HG02798 (cell line): ENCODE results near the gene POTEC.
"Not testable (repeated sequence)": the region's sequence is repeated elsewhere in the genome, so short reads cannot be mapped to it uniquely, and the experiment has no call there.

Experiments used
- ATAC-seq: cut with Tn5 transposase; IDR thresholded peaks from one replicate; pipeline ENCODE4 v1.9.1; 2021; ENCODE audit warnings: mild to moderate bottlenecking; ENCODE audit not compliant: unreplicated experiment, poor library complexity

POTEC gene

DNA sequence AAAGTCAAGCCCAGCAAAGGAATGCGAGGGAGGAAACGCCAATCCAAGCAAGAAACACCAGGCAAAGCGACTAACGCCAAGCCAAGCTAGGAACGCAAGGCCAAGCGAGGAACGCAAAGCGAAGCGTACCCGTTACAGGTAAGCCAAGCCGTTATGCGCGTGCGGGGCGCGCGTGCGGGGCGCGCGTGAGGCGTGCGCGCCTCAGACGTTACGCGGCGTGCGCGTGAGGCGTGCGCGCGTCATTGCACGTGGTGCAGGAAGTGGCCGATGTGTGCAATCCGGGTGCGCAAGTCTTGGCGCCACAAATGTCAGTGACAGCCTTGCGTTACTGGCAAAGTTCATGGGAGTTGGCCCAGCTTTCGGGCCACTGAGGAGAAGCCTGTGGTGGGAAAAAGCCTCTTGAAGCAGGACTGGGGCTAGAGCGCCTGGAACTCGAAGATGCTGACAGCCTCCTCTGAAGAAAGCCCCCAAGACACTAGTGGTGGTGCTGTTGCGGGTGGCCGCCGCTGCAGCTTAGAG is at the start of gene POTEC:
Gene POTEC (minus strand): TSS at position 155 of the 519 bp plus-strand sequence. CDS start 454 bp downstream, outside the sequence.
- ATAC-seq = not testable (repeated sequence)

DNA sequence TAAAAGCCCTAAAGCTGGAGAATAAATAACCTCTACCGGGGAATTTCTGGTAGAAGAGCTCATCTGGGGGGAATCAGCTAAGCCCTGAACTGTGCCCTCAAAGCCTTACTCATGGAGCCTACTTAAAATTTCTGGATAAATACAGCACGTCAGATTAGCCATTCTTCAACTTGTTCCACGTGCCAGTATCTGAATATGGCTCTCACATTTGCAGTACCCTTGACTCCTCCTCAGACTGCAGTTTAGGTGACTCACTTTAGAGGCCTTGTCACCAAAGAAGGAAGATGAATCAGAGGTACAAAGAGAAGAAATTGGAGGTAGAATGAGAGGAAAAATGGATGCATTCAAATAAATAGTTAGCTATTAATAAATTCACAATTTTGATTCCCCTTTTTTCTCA is 34.6 kb upstream of the POTEC start:
- no peak for ATAC-seq

DNA sequence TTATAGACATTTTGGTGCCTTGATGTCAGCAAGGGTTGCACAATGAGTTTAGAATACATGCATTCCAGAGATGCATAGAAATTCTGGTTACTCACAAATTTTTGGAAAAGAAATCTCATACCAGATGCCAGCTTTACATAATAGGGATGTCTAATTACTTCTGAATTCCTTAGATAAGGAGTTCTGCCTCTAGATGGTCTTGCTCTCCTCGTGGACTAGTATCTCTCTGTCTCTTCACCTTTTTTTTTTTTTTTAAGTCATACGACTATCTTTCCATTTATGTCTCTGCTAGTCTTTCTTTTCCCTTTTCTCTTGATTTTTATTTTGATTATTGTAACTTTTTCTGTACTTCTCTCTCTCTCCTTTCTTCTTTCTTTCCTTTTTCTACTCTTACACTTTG is 16.1 kb upstream of the POTEC start:
- ATAC-seq = not testable (repeated sequence)

DNA sequence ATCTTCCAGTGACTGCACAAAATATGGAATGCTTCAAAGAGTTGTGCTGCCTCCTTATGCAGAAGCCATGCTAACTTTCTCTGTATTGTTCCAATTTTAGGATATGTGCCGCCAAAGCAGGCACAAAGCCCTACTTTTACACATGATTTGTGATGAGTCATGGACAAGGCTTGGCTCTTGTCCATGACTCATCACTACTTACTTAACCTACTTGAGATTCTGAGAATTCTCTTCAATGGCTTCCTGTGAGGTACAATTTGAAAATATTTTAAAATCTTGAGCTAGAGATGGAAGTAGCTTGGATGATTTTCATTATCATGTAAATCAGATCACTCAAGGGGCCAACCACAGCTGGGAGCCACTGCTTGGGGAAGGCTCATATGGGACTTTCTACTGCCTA is 11.7 kb downstream of the POTEC start:
- not testable (repeated sequence) for ATAC-seq

DNA sequence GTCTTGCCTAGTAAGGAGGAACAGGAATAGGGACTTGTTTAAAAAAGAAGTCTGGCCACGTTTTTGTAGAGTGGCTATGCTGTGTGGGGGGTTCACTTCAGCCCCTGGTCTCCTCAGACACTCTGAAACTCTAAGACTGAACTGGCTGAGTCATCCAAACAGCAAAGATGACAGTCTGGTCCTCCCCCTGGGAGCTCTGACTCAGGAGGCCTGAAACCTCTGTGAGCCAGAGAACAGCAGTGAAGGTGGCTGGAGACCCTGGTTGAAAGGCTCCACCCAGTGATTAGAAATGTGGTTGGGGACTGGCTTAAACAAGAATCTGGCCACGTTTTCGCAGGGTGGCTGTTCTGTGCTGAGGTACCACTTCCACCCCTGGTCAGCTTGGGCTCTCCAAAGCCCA is 32.7 kb downstream of the POTEC start:
- ATAC-seq = not testable (repeated sequence)

DNA sequence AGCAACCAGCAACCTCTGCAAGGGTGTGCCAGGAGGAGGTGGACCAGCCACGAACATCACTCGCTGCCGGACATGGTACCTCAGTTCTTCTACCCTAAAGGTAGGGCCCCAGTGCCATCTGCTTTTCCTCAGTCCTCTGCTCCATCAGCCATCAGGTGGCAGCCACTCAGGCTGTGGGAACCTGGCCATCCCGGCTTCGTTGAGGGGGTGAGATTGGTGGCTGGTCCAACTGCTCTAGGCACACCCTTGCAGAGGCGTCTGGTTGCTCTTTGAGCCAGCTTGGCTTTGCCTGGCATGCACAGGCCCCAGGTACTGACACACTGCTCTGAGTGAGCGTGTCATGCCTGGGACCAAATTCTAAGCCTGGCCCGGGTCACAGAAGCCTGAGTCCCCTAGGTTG is 39.7 kb downstream of the POTEC start:
- ATAC-seq = not testable (repeated sequence)

DNA sequence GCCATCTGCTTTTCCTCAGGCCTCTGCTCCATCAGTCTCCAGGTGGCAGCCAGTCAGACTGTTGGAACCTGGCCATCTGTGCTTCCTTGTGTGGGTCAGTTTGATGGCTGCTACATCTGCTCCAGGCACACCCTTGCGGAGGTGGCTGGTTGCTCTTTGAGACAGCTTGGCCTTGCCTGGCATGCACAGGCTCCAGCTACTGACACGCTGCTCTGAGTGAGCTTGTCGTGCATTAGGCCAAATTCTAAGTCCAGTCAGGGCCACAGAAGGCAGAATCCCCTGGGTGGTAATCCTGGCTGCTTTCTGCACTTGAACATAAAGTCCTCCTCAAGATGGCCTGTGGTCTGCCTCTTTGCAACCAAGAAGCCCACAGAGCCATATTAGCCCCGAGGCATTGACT is 41.5 kb downstream of the POTEC start:
- ATAC-seq = not testable (repeated sequence)

DNA sequence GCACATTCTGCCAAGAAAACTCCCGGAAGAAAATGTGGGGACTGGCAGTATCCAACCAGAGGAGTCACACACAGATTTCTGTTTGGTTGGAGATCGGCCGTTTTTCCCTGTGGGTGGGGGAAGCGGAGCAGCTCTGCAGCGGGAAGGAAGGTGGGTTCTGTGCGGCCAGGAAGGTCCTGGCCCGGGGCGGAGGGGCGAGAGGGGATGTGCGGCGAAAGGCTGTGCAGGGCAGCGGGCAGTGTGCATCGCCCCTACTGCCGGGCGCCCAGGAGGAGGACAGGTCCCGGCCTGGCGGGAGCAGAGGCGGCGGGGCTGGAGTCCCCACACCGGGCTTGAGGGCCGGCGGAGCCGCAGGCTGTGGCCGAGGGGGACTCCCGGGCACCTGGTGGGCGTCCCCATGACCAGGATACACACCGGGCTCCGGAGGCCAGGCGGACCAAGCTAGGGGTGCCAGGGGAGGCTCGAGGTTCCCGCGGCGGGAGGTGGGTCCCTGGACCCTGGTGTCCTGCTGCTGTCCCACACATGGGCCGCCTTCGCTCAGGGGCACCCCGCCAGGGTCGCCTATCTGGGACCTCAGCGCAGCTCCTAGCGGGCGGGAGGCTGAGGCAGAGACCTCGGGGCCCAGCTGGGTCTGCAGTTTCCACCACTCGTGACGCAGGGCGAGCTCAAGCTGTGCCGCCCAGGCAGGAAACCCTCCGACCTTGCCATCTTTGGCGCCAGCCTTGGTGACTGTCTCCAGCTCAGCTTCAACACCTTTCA is 54.0 kb downstream of the POTEC start:
- not testable (repeated sequence) for ATAC-seq

DNA sequence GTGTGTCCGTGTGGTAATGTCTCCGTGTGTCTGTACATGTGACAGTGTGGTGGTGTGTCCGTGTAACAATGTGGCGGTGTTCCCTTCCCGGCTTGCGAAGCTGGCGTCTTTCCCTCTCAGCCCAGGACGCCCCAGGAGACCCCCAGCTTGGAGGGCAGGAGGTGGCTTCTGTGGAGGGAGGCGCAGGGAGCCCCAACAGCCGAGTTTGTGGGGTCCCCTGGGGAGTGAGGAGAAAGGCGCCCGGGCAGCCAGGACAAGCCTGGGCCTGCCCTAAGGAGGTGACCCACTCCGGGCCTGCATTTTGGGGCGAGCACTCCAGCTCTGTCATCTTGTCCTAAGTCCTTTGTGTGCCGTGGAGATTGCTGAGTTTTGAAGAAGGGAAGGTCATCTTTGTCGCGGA is 54.6 kb downstream of the POTEC start:
- not testable (repeated sequence) for ATAC-seq

DNA sequence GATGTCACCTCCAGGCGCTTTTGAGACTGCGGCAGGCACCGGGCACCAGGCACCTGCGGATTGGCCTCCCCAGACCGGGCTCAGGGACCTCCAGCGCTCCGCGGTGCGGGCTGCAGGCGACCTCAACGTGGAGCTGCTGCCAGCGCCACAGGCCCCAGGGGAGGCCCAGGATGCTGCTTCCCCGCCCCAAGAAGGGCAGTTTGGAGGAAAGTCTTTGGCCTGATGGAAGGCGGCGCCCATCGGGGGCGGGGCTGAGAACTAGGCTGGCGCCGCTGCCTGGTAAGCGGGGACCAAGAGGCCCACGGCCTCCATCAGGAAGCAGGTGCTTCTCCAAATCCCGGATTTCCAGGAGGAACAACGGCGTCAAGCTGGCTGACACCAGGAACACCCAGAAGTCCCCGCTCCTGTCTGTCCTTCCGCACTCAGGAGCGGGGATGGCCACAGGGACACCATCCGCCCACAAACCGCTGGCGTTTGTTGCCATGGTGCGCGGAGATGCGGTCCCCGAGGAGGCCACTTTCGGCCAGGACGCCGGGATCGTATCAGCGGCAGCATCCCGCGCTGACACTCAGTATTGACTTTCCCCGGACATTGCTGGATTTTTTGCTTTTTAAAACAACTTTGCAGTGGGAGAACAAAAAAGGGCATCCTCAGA is 56.3 kb downstream of the POTEC start:
- not testable (repeated sequence) for ATAC-seq

DNA sequence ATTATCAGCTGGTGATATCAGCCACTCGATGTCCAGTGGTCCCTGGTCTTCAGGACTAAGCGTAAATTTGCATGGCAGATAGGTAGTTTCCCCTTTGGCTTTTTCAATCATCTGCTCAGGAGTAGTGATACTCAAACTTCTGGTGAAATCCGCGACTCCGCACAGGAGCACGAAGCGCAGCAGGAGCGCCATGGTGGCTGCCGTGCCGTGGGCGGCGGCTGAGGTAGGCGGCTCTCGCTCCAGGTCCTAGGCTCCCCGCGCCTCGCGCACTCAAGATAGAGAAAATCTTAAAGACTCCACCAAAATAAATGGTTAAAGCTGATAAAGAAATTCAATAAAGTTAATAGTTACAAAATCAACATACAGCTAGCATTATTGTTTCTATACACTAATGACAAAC is 64.3 kb downstream of the POTEC start:
- ATAC-seq = not testable (repeated sequence)

DNA sequence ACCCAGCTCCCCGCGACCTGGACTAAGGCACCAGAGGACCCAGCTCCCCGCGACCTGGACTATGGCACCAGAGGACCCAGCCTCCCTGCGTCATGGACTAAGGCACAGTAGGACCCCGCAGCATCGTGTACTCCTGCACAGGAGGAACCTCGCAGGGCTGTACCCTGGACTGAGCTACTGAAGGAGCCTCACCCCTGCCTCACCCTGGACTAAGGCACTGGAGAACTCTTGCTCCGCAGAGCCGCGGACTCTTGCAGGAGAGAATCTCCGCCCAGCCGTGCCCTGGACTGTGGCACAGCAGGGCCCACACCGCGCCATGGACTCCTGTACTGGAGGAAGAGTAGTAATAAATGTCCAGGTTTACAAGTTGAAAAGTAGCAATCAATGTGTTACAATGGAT is 67.9 kb downstream of the POTEC start:
- not testable (repeated sequence) for ATAC-seq

DNA sequence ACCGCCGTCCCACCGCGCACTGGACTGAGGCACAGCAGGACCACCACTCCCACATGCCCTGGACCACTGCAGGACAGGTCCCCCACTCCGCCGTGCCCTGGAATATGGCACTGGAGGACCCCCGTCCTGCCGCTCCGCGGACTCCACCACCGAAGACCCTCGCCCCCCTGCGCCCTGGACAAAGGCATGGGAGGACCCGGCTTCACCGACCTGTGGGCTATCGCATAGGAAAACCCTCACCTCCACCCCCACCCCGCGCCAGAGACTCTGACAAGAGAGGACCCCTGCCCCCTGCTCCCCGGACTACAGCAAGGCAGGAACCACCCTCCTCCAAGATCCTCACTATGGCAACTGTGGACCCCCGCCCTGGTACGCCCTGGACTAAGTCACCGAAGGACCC is 68.6 kb downstream of the POTEC start:
- not testable (repeated sequence) for ATAC-seq

DNA sequence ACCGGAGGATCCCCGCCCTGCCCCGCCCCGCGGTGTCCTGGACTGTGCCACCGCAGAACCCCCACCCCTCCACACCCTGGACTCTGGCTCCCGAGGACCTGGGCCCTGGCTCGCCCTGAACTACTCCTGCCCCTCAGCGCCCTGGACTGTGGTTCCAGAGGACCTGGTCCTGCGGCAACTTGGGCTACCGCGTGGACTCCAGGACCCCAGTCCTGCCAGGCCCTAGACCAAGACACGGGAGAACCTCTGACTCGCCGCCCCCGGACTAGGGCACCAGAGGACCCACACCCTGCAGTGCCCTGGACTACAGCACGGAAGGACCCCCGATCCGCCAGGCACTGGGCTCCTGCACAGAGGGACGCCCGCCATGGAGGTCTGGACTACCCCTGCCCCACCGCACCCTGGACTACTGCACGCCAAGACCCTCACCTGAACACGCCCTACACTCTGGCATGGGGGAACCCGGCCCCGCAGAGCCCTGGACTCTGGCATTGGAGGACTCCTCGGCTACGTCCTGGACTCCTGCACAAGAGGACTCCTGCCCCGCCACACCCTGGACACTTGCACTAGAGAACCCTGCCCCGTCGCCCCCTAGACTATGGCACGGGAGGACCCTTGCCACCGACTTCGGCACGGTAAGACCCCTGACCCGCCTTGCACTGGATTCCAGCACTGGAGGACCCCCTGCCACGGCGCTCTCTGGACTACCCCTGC is 69.2 kb downstream of the POTEC start:
- ATAC-seq = not testable (repeated sequence)

DNA sequence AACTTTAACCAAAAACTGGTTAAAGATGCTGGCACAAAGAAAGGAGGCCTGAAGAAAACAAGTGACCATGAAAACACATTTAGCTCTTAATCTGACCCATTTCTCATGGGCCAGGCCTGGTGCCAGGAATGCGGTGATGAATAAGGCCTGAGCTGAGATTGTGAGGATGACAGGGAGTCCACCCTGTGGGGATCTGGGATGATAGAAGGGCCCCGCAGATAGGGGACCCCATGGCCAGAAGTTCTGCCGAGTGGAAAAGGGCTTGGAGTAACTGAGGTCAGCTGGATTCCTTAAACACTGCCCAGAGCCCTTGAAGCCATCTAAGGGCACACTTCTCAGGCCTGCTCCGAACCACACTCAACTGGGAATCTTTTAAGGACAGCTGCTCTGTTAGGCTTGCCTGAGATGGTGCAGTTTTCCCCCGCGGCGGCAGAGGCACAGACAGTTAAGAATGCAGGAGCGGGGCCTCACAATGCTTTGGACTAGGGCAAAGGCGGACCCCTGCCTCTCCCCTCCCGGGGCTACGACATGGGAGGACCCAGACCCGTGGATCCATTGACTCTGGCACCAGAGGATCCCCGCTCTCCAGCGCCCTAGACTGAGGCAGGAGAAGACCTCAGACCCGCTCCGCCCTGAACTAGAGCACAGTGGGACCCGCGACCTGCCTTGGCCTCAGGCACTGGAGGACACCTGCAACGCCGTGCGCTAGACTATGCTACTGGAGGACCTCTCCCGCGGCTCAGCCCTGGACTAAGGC is 70.0 kb downstream of the POTEC start:
- ATAC-seq = not testable (repeated sequence)

DNA sequence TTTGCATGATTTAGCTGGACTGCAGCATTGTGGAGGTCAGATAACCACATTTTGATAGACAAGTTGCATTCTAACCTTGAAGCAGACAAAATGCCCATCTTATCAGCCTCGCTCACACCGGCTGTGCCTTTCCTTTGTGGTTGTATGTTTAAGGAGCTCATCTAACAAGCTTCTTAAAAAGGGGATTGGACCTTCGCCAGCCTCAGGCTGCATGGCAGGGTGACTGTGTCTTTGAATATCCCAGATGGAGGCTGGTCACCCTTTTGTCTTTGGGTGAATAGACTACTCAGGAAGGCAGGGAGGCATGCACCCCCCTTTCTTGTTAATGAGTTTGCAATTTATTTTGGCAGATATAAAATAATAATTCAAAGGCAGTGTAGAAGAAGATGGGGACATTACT is 72.1 kb downstream of the POTEC start:
- not testable (repeated sequence) for ATAC-seq

DNA sequence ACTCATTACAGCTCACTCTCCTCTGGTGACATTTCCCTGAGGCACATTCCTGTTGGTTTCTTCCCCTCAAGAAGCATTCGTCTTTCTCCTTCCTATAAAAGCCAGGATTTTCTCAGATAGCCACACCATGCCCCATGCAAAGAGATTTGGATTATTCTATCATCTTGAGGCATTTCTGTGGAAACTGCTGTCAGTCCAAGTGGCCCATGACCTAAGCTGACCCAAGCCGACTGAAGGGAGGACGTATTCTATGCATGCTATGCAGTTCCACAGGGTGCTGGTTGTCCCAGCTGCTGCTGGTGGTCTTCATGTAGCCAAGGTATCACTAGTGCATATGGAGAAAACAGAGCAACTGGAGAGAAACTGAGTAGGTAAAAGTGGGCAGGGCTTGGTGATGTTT is 73.0 kb downstream of the POTEC start:
- not testable (repeated sequence) for ATAC-seq

DNA sequence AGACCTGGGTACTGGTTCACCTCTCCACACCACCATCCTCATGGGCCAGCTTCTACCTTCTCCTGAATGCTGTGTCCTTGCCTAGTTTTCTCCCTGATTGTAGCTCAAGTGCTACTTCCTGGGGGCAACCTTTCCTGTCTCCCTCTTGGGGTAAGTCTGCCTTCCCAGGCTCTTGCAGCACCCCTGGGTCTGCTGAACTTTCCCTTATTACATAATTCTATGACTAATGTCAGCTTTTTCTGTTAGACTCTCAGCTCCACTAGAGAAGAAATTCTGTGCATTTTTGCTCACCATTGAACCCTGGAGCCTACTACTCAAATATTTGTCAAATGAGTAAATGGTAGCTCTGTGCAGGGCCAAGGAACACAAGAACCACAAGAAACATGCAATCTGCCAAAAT is 73.4 kb downstream of the POTEC start:
- ATAC-seq = not testable (repeated sequence)

DNA sequence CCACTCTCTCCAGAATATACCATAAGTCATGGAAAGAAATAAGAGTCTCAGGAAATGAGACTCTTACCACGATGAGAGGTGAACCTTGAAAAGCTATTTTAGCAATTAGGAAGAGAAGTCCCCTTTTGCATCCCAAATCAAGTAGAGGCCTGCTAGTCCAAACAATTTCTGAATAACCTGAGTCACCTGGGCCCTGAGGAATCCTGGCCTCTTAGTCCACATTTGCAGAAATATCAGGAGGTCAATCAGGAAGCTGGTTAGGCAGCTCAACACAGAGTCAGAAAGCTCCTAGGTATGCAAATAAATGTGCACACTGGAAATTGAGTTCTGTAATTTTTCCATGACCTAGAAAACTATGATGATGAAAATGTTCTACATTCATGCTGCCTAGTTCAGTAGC is 77.4 kb downstream of the POTEC start:
- not testable (repeated sequence) for ATAC-seq
